Fibroblast of gingiva (primary cell): Measurements from ENCODE around the gene RYR3.
"Not testable (repeated sequence)": the region's sequence is repeated elsewhere in the genome, so short reads cannot be mapped to it uniquely, and the experiment has no call there.

Experiments
- DNase-seq: peaks from one replicate; pipeline ENCODE4 v3.0.0-alpha.2; 2011; ENCODE audit warnings: low read depth

The RYR3 gene

DNA sequence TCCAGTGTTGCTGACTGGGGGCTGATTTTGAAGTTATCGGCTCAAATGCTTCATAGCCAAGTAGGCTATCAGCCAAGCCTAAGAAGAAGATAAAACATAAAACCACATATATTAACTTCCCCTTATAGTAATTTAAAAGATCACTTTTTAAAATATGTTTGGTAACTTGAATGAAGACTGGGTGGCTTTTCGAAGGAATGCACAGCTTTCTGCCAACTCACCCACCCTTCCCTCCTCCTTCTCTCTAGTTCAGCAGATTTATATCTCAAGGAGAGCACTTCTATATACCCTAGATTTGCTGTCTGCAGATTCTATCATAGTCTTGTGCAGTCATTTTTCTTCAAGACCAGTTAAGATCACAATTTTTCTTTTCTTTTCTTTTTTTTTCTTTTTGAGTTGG, 468.1 kb downstream of the RYR3 start:
- no peak for DNase-seq

- no peak for DNase-seq
These were observed 469.4 kb downstream of the RYR3 start for GRCh38 chr15:33780011-33780768.

- DNase-seq, result no peak
These were observed 472.2 kb downstream of the RYR3 start for GRCh38 chr15:33782966-33783365.

GRCh38 chr15:33785366-33785765, 474.6 kb downstream of the RYR3 start:
- no peak for DNase-seq

GRCh38 chr15:33788906-33789540, 478.3 kb downstream of the RYR3 start:
- no peak for DNase-seq

- DNase-seq, result no peak
These were observed 483.7 kb downstream of the RYR3 start for GRCh38 chr15:33794453-33794852.

- no peak for DNase-seq
These were observed 484.3 kb downstream of the RYR3 start for GRCh38 chr15:33795070-33795469.

DNA sequence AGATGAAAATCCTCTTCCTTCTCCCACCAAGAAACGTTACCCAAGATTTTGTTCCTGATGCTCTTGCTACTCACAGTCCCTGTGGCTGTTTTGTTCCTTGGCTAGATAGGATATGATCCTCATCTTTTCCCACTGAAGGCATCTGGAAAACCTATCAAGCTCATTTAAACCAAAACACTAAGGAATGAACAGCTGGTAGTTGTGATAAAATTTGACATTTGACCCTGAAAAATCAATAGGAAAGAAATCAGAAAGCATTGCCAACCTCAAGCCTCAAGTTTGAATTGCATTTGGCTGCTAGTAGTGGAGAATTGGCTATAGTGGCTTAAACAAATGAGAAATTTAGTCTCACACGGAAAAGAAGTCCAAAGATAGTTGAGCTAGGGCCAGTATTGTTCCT, 486.9 kb downstream of the RYR3 start:
- no peak for DNase-seq

GRCh38 chr15:33801954-33802353, 491.2 kb downstream of the RYR3 start:
- DNase-seq, result peak; percentile 53

DNA sequence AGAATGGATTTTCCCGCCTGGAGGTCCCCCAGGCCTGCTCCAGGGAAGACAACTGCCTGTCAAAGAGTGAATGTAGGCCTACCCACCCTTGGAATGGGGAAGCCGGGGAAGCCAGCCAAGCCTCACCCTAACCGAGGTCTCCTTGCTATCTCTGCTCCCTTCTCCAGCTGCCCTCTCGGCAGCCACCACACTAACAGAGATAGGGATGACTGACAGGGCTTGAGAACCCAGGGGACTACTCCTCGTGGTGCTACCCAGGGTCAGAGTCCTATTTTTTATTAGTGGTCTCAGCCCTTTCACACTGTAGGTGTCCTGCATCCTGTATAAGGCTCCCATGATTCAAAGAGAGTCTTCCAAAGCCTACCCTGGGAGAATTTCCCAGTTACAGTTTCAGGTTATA, 496.9 kb downstream of the RYR3 start:
- no peak for DNase-seq

- no peak for DNase-seq
These were observed 498.1 kb downstream of the RYR3 start for GRCh38 chr15:33808720-33809457.

DNA sequence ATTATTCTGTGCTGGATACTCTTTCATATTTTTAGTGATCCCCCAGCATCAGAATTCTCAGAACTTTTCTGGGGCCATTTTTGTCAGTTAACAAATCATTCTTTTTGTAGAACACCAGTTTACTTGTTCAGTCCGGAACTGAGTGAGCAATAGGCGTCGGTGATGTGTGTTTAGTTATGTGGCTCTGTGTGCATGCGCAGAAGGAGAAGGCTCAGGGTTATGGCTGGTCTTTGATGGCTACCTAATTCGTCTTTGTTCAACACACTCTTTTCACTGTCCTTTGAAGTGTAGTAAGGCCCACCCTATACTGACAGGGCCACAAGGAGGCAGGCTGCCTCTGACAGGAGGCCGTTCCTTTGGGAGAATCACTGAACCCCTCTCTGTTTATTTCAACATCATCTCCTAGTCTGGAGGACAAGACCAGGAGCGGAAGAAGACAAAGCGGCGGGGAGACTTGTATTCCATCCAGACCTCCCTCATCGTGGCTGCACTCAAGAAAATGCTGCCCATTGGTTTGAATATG, 499.4 kb downstream of the RYR3 start:
- no peak for DNase-seq

DNA sequence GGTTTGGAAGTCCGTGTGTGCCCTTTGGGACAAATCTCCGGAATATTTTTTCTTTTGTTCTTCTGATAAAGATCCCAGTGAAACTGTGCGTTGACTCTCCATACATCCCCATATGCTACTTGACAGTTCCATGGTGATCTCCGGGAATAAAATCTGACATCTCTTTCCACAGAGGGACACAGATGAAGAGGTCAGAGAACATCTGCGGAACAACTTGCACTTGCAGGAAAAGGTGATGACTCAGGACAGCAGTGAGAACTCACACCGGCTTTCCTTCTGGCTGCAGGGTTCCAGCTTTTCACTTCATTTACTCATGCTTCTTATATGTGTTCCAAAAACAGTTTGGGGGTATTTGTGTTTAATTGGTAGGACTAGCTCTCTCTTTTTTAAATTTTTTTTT, 500.0 kb downstream of the RYR3 start:
- DNase-seq, result no peak

- DNase-seq, result no peak
These were observed 503.1 kb downstream of the RYR3 start for GRCh38 chr15:33813891-33814290.

GRCh38 chr15:33819499-33819898, 508.7 kb downstream of the RYR3 start:
- DNase-seq, result not testable (repeated sequence)

- no peak for DNase-seq
These were observed 511.7 kb downstream of the RYR3 start for GRCh38 chr15:33822479-33822878.

DNA sequence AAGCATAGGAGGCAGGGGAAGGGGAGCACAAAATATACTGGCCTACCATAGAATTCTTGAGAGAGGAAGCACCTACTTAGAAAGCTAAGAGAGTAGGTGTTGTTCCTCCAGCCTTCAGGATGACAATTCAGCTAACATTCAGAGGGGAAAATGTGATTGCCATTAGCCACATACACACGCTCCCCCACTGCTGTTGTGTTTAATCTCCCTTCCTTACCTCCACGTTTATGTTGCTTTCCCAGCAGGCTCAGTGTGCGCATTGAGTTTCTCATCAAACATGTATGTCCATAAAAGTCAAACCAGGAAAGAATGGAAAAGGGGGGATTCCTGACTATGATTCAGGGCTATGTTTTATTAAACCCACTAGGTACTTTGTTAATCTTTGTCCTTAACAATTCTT, 512.4 kb downstream of the RYR3 start:
- DNase-seq, result no peak

DNA sequence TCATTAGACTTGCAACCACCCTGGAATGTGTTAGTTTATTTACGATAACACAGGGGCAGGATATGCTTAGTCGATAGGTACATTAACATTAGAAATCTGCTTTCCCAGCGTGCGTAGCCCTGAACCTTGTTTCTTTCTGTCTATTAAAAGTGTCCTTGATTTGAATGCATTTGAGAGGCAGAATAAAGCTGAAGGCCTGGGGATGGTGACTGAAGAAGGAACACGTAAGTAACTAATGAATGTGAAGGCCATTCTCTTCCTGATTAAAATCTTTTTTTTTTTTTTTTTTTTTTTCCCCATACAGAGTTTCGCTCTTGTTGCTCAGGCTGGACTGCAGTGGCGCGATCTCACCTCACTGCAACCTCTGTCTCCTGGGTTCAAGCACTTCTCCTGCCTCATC, 514.7 kb downstream of the RYR3 start:
- no peak for DNase-seq

GRCh38 chr15:33826201-33826600, 515.4 kb downstream of the RYR3 start:
- DNase-seq, result no peak

- DNase-seq, result no peak
These were observed 519.6 kb downstream of the RYR3 start for GRCh38 chr15:33830351-33830750.

GRCh38 chr15:33831646-33832045, 520.9 kb downstream of the RYR3 start:
- DNase-seq, result no peak

DNA sequence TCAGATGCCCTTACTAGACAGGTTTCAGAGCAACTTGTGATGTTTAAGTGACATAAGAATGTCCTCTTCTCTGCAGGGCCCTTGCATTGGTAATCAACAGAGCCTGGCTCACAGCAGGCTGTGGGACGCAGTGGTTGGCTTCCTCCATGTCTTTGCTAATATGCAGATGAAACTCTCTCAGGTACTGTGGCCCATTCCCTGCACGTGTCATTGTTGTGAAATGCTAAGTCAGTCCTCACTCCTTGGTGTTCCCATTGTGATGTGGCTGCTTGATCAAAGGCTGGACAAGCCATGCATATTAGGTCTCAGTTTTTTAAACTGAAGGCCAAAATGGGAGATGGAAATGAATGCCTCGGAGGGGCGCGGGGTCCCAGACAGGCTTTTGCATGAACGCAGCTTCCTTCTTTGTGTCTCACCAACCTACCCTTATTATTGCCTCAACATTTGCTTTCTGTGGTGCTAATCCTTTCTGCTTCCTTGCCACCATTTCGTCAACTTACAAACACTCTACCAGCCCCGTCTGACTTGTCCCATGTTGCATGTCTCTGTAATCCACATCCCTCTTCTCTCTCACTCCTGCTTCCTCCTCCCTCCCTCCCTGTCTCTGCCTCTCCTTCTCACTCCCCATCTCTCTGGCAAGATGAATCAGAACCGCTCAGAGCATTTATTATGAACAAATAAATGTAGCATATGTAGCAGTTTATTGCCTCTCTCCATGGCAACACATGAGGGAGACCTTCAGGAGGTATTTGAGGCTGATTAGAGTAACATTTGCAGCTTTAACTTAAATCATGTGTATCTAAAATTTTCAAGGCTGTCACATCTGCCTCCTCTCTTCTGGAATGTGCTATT, 524.4 kb downstream of the RYR3 start:
- DNase-seq, result no peak
